HG03432 (cell line): ENCODE data around the gene PARVA.

Experiments used
- ATAC-seq: cut with Tn5 transposase; IDR thresholded peaks from one replicate; pipeline ENCODE4 v1.9.1; 2021; ENCODE audit warnings: mild to moderate bottlenecking, moderate library complexity; ENCODE audit not compliant: unreplicated experiment

Gene PARVA

GRCh38 chr11:12524865-12525264 is 147.5 kb downstream of the PARVA start:
- ATAC-seq = no peak

GRCh38 chr11:12525466-12526055 is 148.2 kb downstream of the PARVA start:
- no peak for ATAC-seq

- ATAC-seq = no peak
Observed at GRCh38 chr11:12526789-12527188, 149.4 kb downstream of the PARVA start.

- ATAC-seq = no peak
Observed at GRCh38 chr11:12528487-12528886, 151.1 kb downstream of the PARVA start.

GRCh38 chr11:12529041-12529440 is 151.7 kb downstream of the PARVA start:
- ATAC-seq = no peak

- ATAC-seq = no peak
Observed at GRCh38 chr11:12529793-12530192, 152.4 kb downstream of the PARVA start.

GRCh38 chr11:12531020-12531419 is 153.6 kb downstream of the PARVA start:
- no peak for ATAC-seq

GRCh38 chr11:12531681-12532080 is 154.3 kb downstream of the PARVA start:
- ATAC-seq = no peak

GRCh38 chr11:12532580-12532979 is 155.2 kb downstream of the PARVA start:
- no peak for ATAC-seq

- no peak for ATAC-seq
Observed at GRCh38 chr11:12534549-12534948, 157.2 kb downstream of the PARVA start.

GRCh38 chr11:12535321-12535720 is 157.9 kb downstream of the PARVA start:
- no peak for ATAC-seq

- ATAC-seq = no peak
Observed at GRCh38 chr11:12536566-12536965, 159.2 kb downstream of the PARVA start.

GRCh38 chr11:12537778-12538401 is 160.5 kb downstream of the PARVA start:
- ATAC-seq = no peak

GRCh38 chr11:12538889-12539421 is 161.6 kb downstream of the PARVA start:
- ATAC-seq = no peak

- ATAC-seq = no peak
Observed at GRCh38 chr11:12539572-12539971, 162.2 kb downstream of the PARVA start.

GRCh38 chr11:12540075-12540680 is 162.8 kb downstream of the PARVA start:
- ATAC-seq = no peak

GRCh38 chr11:12540913-12541582 is 163.7 kb downstream of the PARVA start:
- no peak for ATAC-seq

- no peak for ATAC-seq
Observed at GRCh38 chr11:12541583-12542151, 164.3 kb downstream of the PARVA start.

GRCh38 chr11:12542186-12542935 is 165.0 kb downstream of the PARVA start:
- no peak for ATAC-seq

GRCh38 chr11:12543596-12544415 is 166.4 kb downstream of the PARVA start:
- no peak for ATAC-seq
